GM06990 (cell line): ENCODE data around the gene LCTL.

Experiments
- DNase-seq: peaks from one replicate; pipeline ENCODE4 v3.0.0-alpha.2; 2011; ENCODE audit not compliant: insufficient read length; ENCODE audit errors: extremely low read depth
- H3K27me3 ChIP-seq: replicated peaks from 2 replicates; pipeline ENCODE4 v1.6.0; 2011; ENCODE audit warnings: low read length; ENCODE audit not compliant: control insufficient read depth, insufficient read depth
- H3K36me3 ChIP-seq: 2 replicates; pipeline ENCODE4 v1.5.1; 2011; ENCODE audit warnings: low read length; ENCODE audit not compliant: control insufficient read depth, insufficient read depth
- H3K4me3 ChIP-seq: replicated peaks from 2 replicates; pipeline ENCODE4 v1.5.1; 2011; ENCODE audit warnings: low read depth, mild to moderate bottlenecking, control low read depth, low read length
- CTCF ChIP-seq: IDR thresholded peaks from 2 replicates; pipeline ENCODE4 v1.5.1; 2011; ENCODE audit warnings: low read length, control low read depth, mild to moderate bottlenecking, inconsistent platforms; ENCODE audit not compliant: insufficient read depth, poor library complexity, severe bottlenecking

LCTL gene

GRCh38 chr15:66594836-66595235 is 29.0 kb upstream of the LCTL start:
- no peaks in the 10 kb centered on the region for H3K36me3 ChIP-seq
- no peak for TF ChIP-seq CTCF
- no peak for DNase-seq
- H3K27me3 ChIP-seq, result no peaks in the 10 kb centered on the region; the same call in 1 of the 2 replicates
- no peak overlapping the region for H3K4me3 ChIP-seq

- Histone ChIP-seq H3K36me3 (no peaks in the 10 kb centered on the region), H3K27me3 (no peaks in the 10 kb centered on the region; the same call in 1 of the 2 replicates), H3K4me3 (no peak overlapping the region)
- DNase-seq, result no peak
- TF ChIP-seq CTCF, result no peak
Measured at GRCh38 chr15:66594344-66594743, 28.5 kb upstream of the LCTL start.

- Histone ChIP-seq H3K36me3 (no peaks in the 10 kb centered on the region), H3K27me3 (no peaks in the 10 kb centered on the region; the same call in 1 of the 2 replicates), H3K4me3 (no peak overlapping the region)
- TF ChIP-seq CTCF, result no peak
- DNase-seq, result no peak
Measured at GRCh38 chr15:66593219-66593780, 27.5 kb upstream of the LCTL start.

- TF ChIP-seq CTCF, result no peak
- Histone ChIP-seq H3K27me3 (no peaks in the 10 kb centered on the region; the same call in 1 of the 2 replicates), H3K4me3 (no peak overlapping the region), H3K36me3 (no peaks in the 10 kb centered on the region)
- DNase-seq, result no peak
Measured at GRCh38 chr15:66592505-66593218, 26.9 kb upstream of the LCTL start.

GRCh38 chr15:66591322-66591862 is 25.6 kb upstream of the LCTL start:
- DNase-seq, result no peak
- no peak overlapping the region for H3K4me3 ChIP-seq
- no peaks in the 10 kb centered on the region; the same call in 1 of the 2 replicates for H3K27me3 ChIP-seq
- H3K36me3 ChIP-seq, result no peaks in the 10 kb centered on the region
- TF ChIP-seq CTCF, result no peak
